Adrenal gland (tissue), 12 donors: Measurements from ENCODE around the gene PTPRC. TPM values are rescaled to one million over a fixed set of nuclear protein-coding genes. Genes with fewer than 3 reads are reported as not detected.

Experiments used
- DNase-seq, 7 donors: peaks; one replicate each; pipeline ENCODE4 v3.0.0-alpha.2; 2019 to 2020
- H3K27ac ChIP-seq, 5 donors: fragments of 200-600 bp; sonication (generic) in 4 of 5; 1 replicate in 3 of 5; 2 replicates in 2 of 5; pipeline versions ENCODE4 v1.5.1 to v1.8.0; 2016 to 2020; ENCODE audit warnings: mild to moderate bottlenecking in 1 of 5
- H3K27me3 ChIP-seq: fragments of 200-600 bp; 2 replicates; pipeline ENCODE4 v1.8.0; 2021
- H3K36me3 ChIP-seq, 2 donors: fragments of 200-600 bp; replicated peaks in 1 of 2; 1 replicate in 1 of 2; 2 replicates in 1 of 2; pipeline versions ENCODE4 v1.5.1 to v1.8.0; 2018 to 2022
- H3K4me1 ChIP-seq, 2 donors: fragments of 200-600 bp; replicated peaks in 1 of 2; 1 replicate in 1 of 2; 2 replicates in 1 of 2; pipeline versions ENCODE4 v1.5.1 to v1.8.0; 2018 to 2021
- H3K4me3 ChIP-seq, 4 donors: fragments of 200-600 bp; sonication (generic) in 3 of 4; one replicate each; pipeline ENCODE4 v1.5.1; 2016 to 2018
- H3K9me3 ChIP-seq, 3 donors: fragments of 200-600 bp; sonication (generic) in 1 of 3; replicated peaks in 1 of 3; 1 replicate in 2 of 3; 2 replicates in 1 of 3; pipeline versions ENCODE4 v1.5.1 to v1.8.0; 2016 to 2021
- POLR2A ChIP-seq, 2 donors: fragments of 450-650 bp; IDR thresholded peaks; one replicate each; pipeline ENCODE4 v1.6.1; 2017; ENCODE audit warnings: antibody characterized with exemption in 2 of 2, mild to moderate bottlenecking in 2 of 2, moderate library complexity in 1 of 2
- WGBS, 4 donors: extraction: QIAGEN DNeasy Blood & Tissue Kit in 2 of 4; methylation state at CpG; one replicate each; pipeline versions ENCODE4 v1.1.5 to v1.1.7; 2013 to 2017; 5-methylcytosine and 5-hydroxymethylcytosine counted together
- intact Hi-C, 2 donors: fragments of 100-400 bp; cut with DNase I; formaldehyde crosslinking; loops; one replicate each; pipeline versions ENCODE4 v1.14.1 to v1.15.0; 2022 to 2023
- polyA plus RNA-seq, 3 donors: library from polyadenylated mRNA; stranded (reverse); fragments of 200-250 nt in 2 of 3; fragments of 350-450 nt in 1 of 3; fragmentation: Illumina TruSeq in 1 of 3; extraction: RNeasy Lipid Tissue Mini Kit (QIAGEN cat#74804) in 1 of 3; gene quantifications; one replicate each; pipeline ENCODE4 v1.2.3, GENCODE V29; 2013 to 2014
- total RNA-seq, 9 donors: library from RNA; depleted of rRNA in 4 of 9; stranded (reverse); fragments of >200 nt in 4 of 9; fragments of 120-200 nt in 1 of 9; fragmentation: NEBNext Ultra II Directional in 1 of 9; extraction: Animal tissue kit (Norgen Biotek cat#: 25700) in 1 of 9; gene quantifications; one replicate each; pipeline versions ENCODE4 v1.1.0 to v1.2.4, GENCODE V29; 2013 to 2023
- TF ChIP-seq, protein P1 (sequence below), 6 experiments: fragments of 450-650 bp in 4 of 6; fragments of 200-600 bp in 2 of 6; sonication (generic) in 1 of 6; IDR thresholded peaks; 1 replicate in 5 of 6; 2 replicates in 1 of 6; pipeline versions ENCODE4 v1.5.1 to v1.8.0; 2016 to 2021; ENCODE audit warnings: antibody characterized with exemption in 6 of 6, mild to moderate bottlenecking in 2 of 6, moderate library complexity in 1 of 6
- donor health status: healthy with polysubstance abuse.
- donor health status: Bipolar disorder and iron deficiency.
- donor health status: DM: yes; HTN: yes; CAD: no.
- donor health status: DM: no; HTN: no; CAD: no.
- donor health status: DM: no; HTN: no; CAD: no.
- donor health status: DM: yes; HTN: yes; CAD: no.

Gene PTPRC
- total and polyA plus RNA-seq, 12 donors = 2.5 to 33.0 (median 15.2) TPM

DNA sequence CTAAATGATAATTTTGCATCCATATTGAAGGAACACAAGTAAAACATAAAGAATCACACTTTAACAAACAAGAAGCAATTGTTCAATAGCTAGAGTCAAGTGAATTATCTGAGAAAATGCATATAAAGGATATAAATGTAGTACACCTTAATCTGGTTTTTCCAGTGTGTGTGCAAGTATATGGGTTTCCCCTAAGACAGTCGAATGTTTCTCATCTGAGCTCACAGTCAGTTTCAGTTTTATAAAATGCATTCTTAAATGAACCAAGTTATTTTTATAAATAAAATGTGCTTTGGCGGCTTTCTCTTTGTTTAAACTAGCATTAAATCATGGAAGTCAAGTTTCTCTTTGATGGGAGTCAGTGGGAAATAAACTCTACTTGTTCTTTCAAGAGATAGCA is 125.9 kb downstream of the PTPRC start:
- intact Hi-C loops = loop anchor here in 1 of 2 donors (10.0 kb wide), 1 partner anchor 350 kb away; no protein-coding TSS in a partner anchor
- Histone ChIP-seq H3K9me3 (no peaks in the 10 kb centered on the region), H3K27ac (no peak overlapping the region), H3K4me3 (no peak overlapping the region), H3K36me3 (no peaks in the 10 kb centered on the region), H3K27me3 (no peaks in the 10 kb centered on the region), H3K4me1 (no peaks in the 10 kb centered on the region)
- TF ChIP-seq, protein P1, sequence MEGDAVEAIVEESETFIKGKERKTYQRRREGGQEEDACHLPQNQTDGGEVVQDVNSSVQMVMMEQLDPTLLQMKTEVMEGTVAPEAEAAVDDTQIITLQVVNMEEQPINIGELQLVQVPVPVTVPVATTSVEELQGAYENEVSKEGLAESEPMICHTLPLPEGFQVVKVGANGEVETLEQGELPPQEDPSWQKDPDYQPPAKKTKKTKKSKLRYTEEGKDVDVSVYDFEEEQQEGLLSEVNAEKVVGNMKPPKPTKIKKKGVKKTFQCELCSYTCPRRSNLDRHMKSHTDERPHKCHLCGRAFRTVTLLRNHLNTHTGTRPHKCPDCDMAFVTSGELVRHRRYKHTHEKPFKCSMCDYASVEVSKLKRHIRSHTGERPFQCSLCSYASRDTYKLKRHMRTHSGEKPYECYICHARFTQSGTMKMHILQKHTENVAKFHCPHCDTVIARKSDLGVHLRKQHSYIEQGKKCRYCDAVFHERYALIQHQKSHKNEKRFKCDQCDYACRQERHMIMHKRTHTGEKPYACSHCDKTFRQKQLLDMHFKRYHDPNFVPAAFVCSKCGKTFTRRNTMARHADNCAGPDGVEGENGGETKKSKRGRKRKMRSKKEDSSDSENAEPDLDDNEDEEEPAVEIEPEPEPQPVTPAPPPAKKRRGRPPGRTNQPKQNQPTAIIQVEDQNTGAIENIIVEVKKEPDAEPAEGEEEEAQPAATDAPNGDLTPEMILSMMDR (IDR thresholded peaks at IDR 0.05) = no peak
- TF ChIP-seq POLR2A (IDR thresholded peaks at IDR 0.05) = no peak
- WGBS, 4 donors = 29 to 49% (median 43%) methylated on average over 2 of the region's 2 CpGs
- no peak for DNase-seq

DNA sequence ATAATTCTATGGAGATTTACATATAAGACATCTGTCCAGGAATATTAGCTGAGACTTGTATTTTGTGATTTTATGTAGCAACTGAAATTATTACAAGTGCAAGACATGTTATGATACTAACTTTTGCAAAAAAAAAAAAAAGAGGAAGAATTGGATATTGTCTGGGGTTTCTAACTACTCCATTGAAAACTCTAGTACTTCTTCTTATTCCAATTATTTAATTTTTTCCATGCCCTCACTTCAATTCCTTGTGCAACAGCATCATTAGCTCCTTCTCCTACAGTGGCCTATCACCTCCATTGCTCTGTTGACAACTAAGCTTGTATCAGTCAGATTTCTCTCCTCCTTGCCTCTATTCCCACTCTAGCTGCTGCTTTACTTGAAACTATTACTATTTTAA is 126.6 kb downstream of the PTPRC start:
- DNase-seq = no peak
- H3K27me3 ChIP-seq = no peaks in the 10 kb centered on the region
- H3K4me3 ChIP-seq = no peak overlapping the region
- H3K4me1 ChIP-seq = no peaks in the 10 kb centered on the region
- TF ChIP-seq POLR2A (IDR thresholded peaks at IDR 0.05) = no peak
- TF ChIP-seq, protein P1 (IDR thresholded peaks at IDR 0.05) = no peak
- H3K27ac ChIP-seq = no peak overlapping the region
- intact Hi-C loops = loop anchor here in 1 of 2 donors (10.0 kb wide), 1 partner anchor 349 kb away; no protein-coding TSS in a partner anchor
- no peaks in the 10 kb centered on the region for H3K9me3 ChIP-seq
- no peaks in the 10 kb centered on the region for H3K36me3 ChIP-seq

DNA sequence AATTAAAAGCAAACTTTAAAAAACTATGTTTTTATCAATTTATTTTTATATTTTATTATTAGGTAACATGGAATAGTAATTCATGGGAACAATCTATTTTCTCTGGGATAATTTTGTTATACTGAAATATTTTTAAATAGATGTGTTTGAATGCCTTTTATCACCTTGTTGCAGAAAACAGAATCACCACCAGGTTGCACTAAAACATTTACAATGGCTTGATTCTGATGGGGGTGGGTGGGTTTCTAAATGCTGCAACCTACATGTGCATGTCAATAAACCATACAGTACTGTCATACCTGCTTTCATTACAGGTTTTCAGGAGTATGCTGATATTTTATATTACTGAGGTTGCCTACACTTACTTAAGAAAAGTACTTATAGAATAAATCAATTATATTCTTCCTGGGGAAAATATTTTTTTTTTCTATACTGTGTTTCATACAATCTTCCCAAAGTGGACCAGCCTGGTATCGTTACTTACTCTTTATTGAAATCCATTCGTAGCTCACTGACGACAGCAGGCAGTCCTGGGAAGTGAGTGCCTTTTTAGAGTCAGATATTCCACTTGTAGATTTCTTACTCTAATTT is 132.8 kb downstream of the PTPRC start:
- no peak overlapping the region for H3K4me3 ChIP-seq
- intact Hi-C loops = no loop called here
- WGBS, 4 donors = 63 to 74% (median 69%) methylated on average over 3 of the region's 3 CpGs
- TF ChIP-seq, protein P1 (IDR thresholded peaks at IDR 0.05) = peak; percentile 26 to 57 (median 40)
- TF ChIP-seq POLR2A (IDR thresholded peaks at IDR 0.05) = no peak
- no peak for DNase-seq
- no peaks in the 10 kb centered on the region for H3K4me1 ChIP-seq
- no peak overlapping the region for H3K27ac ChIP-seq
- H3K36me3 ChIP-seq = no peaks in the 10 kb centered on the region
- H3K9me3 ChIP-seq = no peaks in the 10 kb centered on the region
- no peaks in the 10 kb centered on the region for H3K27me3 ChIP-seq

DNA sequence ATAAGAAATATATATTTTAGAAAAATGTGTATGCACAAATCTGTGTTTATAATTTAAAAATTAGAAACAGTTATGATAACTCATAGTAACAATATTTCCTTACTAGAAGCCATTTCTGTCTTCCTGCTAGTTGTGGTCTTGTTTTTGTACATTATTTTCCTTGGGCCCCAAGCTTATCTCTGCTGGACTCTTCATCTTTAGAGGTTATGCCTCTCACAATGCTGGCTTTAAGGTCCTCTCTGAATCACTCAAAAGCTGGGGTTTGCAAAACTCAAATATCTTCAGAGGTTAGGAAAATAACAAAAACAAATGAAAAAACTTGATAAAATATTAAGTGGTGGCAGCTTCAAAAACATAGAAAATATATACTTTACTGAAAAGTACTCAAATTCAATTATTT is 133.8 kb downstream of the PTPRC start:
- no peak overlapping the region for H3K4me3 ChIP-seq
- DNase-seq = no peak
- no peak overlapping the region for H3K27ac ChIP-seq
- TF ChIP-seq, protein P1 (IDR thresholded peaks at IDR 0.05) = no peak
- no peak for TF ChIP-seq POLR2A (IDR thresholded peaks at IDR 0.05)
- H3K4me1 ChIP-seq = peaks cover 0 to 6% of the 10 kb centered on the region in 2 donors
- no peaks in the 10 kb centered on the region for H3K36me3 ChIP-seq
- H3K9me3 ChIP-seq = no peaks in the 10 kb centered on the region
- intact Hi-C loops = no loop called here
- no peaks in the 10 kb centered on the region for H3K27me3 ChIP-seq
